ENCODE measurements around the gene PRKCI.
"Not testable (repeated sequence)": the region's sequence is repeated elsewhere in the genome, so short reads cannot be mapped to it uniquely, and the experiment has no call there.

Gene PRKCI

GRCh38 chr3:170301405-170301804 is 79.2 kb downstream of the PRKCI start:
- no peak for DNase-seq

- DNase-seq: no peak
These were observed 79.8 kb downstream of the PRKCI start for GRCh38 chr3:170302008-170302407.

- DNase-seq: no peak
These were observed 83.8 kb downstream of the PRKCI start for GRCh38 chr3:170306015-170306414.

- DNase-seq: no peak
These were observed 85.6 kb downstream of the PRKCI start for GRCh38 chr3:170307671-170308405.

GRCh38 chr3:170309046-170309445 is 86.8 kb downstream of the PRKCI start:
- DNase-seq: no peak

GRCh38 chr3:170317954-170318353 is 95.7 kb downstream of the PRKCI start:
- no peak for DNase-seq

- DNase-seq: no peak
These were observed 98.4 kb downstream of the PRKCI start for GRCh38 chr3:170320461-170321121.

GRCh38 chr3:170321321-170322034 is 99.3 kb downstream of the PRKCI start:
- no peak for DNase-seq

GRCh38 chr3:170322566-170323269 is 100.5 kb downstream of the PRKCI start:
- DNase-seq: no peak

- no peak for DNase-seq
These were observed 101.1 kb downstream of the PRKCI start for GRCh38 chr3:170323331-170323730.

GRCh38 chr3:170324962-170325361 is 102.7 kb downstream of the PRKCI start:
- no peak for DNase-seq

- DNase-seq: no peak
These were observed 105.0 kb downstream of the PRKCI start for GRCh38 chr3:170327040-170327808.

GRCh38 chr3:170327868-170328548 is 105.8 kb downstream of the PRKCI start:
- DNase-seq: not testable (repeated sequence)

- DNase-seq: no peak
These were observed 108.1 kb downstream of the PRKCI start for GRCh38 chr3:170330366-170330765.

GRCh38 chr3:170331143-170331542 is 108.9 kb downstream of the PRKCI start:
- DNase-seq: no peak

- DNase-seq: no peak
These were observed 115.2 kb downstream of the PRKCI start for GRCh38 chr3:170337420-170337819.

- no peak for DNase-seq
These were observed 116.6 kb downstream of the PRKCI start for GRCh38 chr3:170338690-170339340.

- DNase-seq: not testable (repeated sequence)
These were observed 120.0 kb downstream of the PRKCI start for GRCh38 chr3:170342273-170342672.

- DNase-seq: not testable (repeated sequence)
These were observed 121.6 kb downstream of the PRKCI start for GRCh38 chr3:170343859-170344258.

- no peak for DNase-seq
These were observed 122.7 kb downstream of the PRKCI start for GRCh38 chr3:170344971-170345370.

Measured in stimulated activated CD4-positive, alpha-beta T cell treated with anti-CD3 and anti-CD28 coated beads, Interleukin-4, amount 100 ng/mL, for 24 hours (primary cell).